Activated CD4-positive, alpha-beta memory T cell treated with anti-CD3 and anti-CD28 coated beads, Interleukin-2, amount 10 ng/mL, durations not matched to agents 7 days and 5 days (primary cell): Measurements from ENCODE around the gene CTU1. TPM values are rescaled to one million over a fixed set of nuclear protein-coding genes. Genes with fewer than 3 reads are reported as not detected.
A peak's percentile ranks its signal among the peaks of the same experiment; 100 is the strongest.

Source experiments
- CTCF ChIA-PET: fragments of 350-600 bp; sonication (Branson Sonifier 250); formaldehyde crosslinking; loops from one replicate; lab custom pipeline; 2021; ENCODE audit warnings: antibody characterized with exemption, inconsistent platforms; lab: Charles Lee
- POLR2A ChIA-PET: fragments of 350-600 bp; sonication (Branson Sonifier 250); formaldehyde crosslinking; loops from one replicate; lab custom pipeline; 2021; ENCODE audit warnings: antibody characterized with exemption; lab: Charles Lee
- DNase-seq: peaks from one replicate; pipeline ENCODE4 v3.0.0-alpha.2; 2020
- H3K27ac Mint-ChIP-seq: one replicate; pipeline ENCODE4 v1.8.0; 2021; ENCODE audit warnings: mild to moderate bottlenecking, mixed read lengths
- H3K27me3 Mint-ChIP-seq: one replicate; pipeline ENCODE4 v1.8.0; 2021; ENCODE audit warnings: mixed read lengths
- H3K36me3 Mint-ChIP-seq: one replicate; pipeline ENCODE4 v1.8.0; 2021; ENCODE audit warnings: low read depth, mixed read lengths
- H3K4me1 Mint-ChIP-seq: one replicate; pipeline ENCODE4 v1.8.0; 2021; ENCODE audit warnings: mixed read lengths
- H3K4me3 Mint-ChIP-seq: one replicate; pipeline ENCODE4 v1.8.0; 2021; ENCODE audit warnings: mild to moderate bottlenecking, mixed read lengths
- H3K9me3 Mint-ChIP-seq: one replicate; pipeline ENCODE4 v1.8.0; 2021; ENCODE audit warnings: mixed read lengths
- total RNA-seq, 2 experiments: library from RNA; stranded (reverse); gene quantifications; one replicate each; pipeline ENCODE4 v1.2.3, GENCODE V29; 2021

CTU1 gene
- total RNA-seq, 2 experiments from 2014 or later, result 9.0 to 9.4 TPM

DNA sequence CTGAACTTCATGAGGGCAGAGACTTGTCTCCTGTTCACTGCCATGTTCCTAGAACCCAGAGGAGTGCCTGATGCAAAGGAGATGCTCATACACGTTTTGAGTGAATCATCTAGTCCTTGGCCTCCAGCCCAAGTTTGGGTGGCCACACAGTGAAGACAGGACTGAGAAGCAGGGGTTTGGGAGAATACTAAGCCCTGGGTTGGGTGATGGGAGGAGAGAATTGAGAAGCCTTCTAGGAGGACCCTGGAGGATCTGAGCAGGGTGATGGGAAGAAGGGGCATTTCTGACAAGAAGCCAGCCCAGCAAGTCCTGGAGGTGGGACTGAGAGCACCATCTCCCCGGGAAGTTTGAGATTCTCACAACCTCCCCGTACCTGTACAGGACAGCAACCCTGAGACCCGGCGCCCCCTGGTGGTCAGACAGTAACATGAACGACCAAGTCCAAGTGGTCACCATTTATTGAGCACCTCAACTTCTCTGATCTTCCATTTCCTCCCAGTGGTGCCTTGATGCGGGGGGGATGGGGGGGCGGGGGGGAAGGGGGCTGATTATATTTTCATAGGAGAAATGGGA lies 11.0 kb downstream of the CTU1 start:
- Mint-ChIP-seq H3K27me3 (no peaks in the 10 kb centered on the region), H3K27ac (peak overlapping the region; percentile 56)
- POLR2A ChIA-PET, result no interaction called here

DNA sequence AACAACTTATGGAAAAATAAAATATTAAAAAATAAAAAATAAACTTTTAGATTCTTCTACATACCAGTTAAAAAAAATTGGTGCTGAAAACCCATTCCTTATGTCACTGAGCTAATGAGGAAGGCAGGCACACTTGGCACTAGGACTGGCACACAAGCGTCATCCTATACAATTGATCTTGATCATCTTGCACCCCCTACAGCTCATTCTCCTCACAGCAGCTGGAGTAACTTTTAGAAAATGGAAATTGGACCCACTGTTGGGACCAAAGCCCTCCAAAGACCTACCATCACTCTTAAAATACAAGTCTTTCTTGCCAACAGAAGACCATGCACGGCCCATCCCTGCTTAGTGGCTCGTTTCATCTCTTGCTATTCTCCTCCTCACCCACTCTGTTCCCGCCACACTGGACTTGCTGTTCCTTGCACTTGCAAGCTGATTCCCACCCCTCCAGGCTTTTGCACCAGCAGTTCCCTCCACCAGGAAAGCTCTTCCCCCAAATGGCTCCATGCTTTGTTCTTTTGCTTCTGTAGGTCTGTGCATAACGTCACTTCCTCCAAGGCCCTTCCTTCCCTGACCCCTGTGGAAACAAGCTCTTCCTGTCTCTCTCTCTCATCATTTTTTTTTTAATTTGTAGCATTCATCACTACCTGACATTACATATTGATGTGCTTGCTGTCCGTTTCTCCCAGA lies 11.6 kb downstream of the CTU1 start:
- ChIA-PET CTCF (interaction anchor here (0.7 to 1.6 kb wide), 17 partner anchors 10 to 298 kb away, joined by 3 to 7 read pairs (median 3); partner anchors contain the start of gene CTU1), POLR2A (interaction anchor here (1.0 kb wide), 1 partner anchor 16 kb away, joined by 3 read pairs; no protein-coding TSS in a partner anchor)
- H3K4me1 Mint-ChIP-seq, result peaks cover 16% of the 10 kb centered on the region
- H3K27me3 Mint-ChIP-seq, result no peaks in the 10 kb centered on the region
- H3K36me3 Mint-ChIP-seq, result peaks cover 18% of the 10 kb centered on the region
- H3K4me3 Mint-ChIP-seq, result no peak overlapping the region
- H3K9me3 Mint-ChIP-seq, result no peaks in the 10 kb centered on the region
- no peak for DNase-seq
- peak overlapping the region; percentile 56 for H3K27ac Mint-ChIP-seq

More for the DNA sequence above, 11.0 kb downstream of the CTU1 start:
- DNase-seq, result peak; percentile 72
- Mint-ChIP-seq H3K9me3 (no peaks in the 10 kb centered on the region), H3K36me3 (peaks cover 18% of the 10 kb centered on the region), H3K4me3 (peak overlapping the region; percentile 32), H3K4me1 (peaks cover 16% of the 10 kb centered on the region)
- CTCF ChIA-PET, result interaction anchor here (0.7 to 1.6 kb wide), 15 partner anchors 10 to 175 kb away, joined by 3 to 7 read pairs (median 3); partner anchors contain the start of gene CTU1

DNA sequence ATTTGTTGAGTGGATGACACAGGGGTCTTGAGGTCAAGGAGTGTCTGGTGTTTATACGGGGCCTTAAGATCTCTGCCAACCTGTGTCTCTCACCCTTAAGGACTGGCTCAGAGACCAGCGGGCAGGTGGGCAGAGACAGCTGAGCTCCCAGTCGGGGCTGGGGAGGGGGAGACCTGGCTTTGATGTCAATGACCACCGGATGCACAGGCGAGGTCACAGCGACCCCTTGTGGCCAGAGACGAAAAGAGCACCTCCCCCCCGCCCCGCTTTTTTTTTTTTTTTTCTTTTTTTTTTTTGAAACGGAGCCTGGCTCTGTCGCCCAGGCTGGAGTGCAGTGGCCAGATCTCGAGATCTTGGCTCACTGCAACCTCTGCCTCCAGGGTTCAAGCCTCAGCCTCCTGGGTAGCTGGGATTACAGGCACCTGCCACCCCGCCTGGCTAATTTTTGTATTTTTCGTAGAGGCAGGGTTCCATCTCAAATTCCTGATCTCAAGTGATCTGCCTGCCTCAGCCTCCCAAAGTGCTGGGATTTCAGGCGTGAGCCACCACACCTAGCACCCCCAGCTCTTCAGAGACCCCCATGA lies 13.4 kb downstream of the CTU1 start:
- CTCF ChIA-PET, result interaction anchor here (0.6 to 0.7 kb wide), 4 partner anchors 11 to 300 kb away, joined by 3 to 5 read pairs (median 3); no protein-coding TSS in a partner anchor
- H3K9me3 Mint-ChIP-seq, result no peaks in the 10 kb centered on the region
- POLR2A ChIA-PET, result no interaction called here
- DNase-seq, result peak; percentile 35
- H3K36me3 Mint-ChIP-seq, result peaks cover 15% of the 10 kb centered on the region
- no peaks in the 10 kb centered on the region for H3K27me3 Mint-ChIP-seq
- peaks cover 14% of the 10 kb centered on the region for H3K4me1 Mint-ChIP-seq
- no peak overlapping the region for H3K27ac Mint-ChIP-seq
- no peak overlapping the region for H3K4me3 Mint-ChIP-seq

DNA sequence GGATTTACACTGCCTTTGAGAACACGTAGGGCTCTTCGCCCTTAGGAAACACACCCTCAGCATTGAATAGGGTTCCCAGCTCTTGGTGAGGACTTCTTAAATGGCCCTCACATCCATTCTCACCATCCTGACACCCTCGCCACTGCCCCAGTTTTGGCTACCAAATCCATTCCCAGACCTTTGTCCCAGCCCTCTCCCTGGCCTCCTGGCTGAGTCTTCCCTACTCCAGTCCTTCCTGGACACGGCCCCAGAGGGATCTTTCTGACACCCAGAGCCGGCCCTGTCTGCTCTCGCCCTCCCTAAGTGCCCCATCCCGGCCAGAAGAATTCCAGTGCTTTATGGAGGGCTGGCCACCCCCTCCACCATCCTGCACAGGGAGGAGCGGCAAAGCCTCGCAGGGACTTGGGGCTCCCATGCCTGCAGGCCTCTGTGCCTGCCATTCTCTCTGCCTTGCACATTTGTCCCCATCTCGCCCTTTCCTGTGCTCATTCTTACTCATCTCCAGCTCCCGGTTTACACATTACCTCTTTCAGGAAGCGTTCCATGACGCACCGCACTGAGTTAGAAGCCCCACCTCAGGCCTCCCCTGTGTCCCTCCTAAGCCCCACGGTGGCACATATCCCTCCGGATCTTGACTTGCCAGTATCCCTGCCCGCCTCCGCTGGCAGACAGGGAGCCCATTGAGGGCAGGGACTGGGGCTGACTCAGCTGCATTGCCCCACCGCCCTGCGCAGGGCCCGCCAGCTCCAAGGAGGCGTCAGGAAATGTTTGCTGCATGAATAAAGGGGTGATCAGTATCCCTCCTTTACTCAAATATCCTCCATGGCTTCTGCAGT lies 14.5 kb downstream of the CTU1 start:
- no peak overlapping the region for H3K27ac Mint-ChIP-seq
- POLR2A ChIA-PET, result no interaction called here

DNA sequence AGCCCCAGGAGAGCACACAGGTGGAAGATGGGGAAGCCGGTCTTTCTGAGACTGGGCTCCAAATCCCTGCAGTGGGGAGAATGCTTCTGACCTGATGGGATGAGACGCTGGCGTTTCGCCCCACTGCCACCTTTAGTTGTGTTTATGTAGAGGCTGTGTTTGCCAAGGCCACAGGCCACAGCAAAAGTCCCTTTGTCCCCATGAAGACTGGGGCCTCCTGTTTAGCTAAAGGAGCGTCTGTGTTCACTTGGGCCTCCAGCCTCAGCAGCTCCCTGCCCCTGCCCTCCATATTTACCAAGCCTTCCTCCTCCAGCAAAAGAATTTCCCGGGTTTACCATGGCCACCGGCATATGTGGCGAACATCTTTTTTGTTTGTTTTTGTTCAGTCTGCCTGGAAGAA lies 15.1 kb downstream of the CTU1 start:
- no peak overlapping the region for H3K27ac Mint-ChIP-seq
- ChIA-PET CTCF (interaction anchor here (1.7 kb wide), 1 partner anchor 41 kb away, joined by 3 read pairs; no protein-coding TSS in a partner anchor), POLR2A (no interaction called here)
- H3K9me3 Mint-ChIP-seq, result no peaks in the 10 kb centered on the region
- H3K36me3 Mint-ChIP-seq, result peaks cover 8% of the 10 kb centered on the region
- H3K4me1 Mint-ChIP-seq, result peaks cover 12% of the 10 kb centered on the region
- H3K4me3 Mint-ChIP-seq, result no peak overlapping the region
- no peaks in the 10 kb centered on the region for H3K27me3 Mint-ChIP-seq
- no peak for DNase-seq

More for the DNA sequence above, 14.5 kb downstream of the CTU1 start:
- Mint-ChIP-seq H3K36me3 (peaks cover 8% of the 10 kb centered on the region), H3K4me1 (peaks cover 12% of the 10 kb centered on the region), H3K4me3 (no peak overlapping the region), H3K27me3 (no peaks in the 10 kb centered on the region), H3K9me3 (no peaks in the 10 kb centered on the region)
- CTCF ChIA-PET, result interaction anchor here (1.7 kb wide), 1 partner anchor 41 kb away, joined by 3 read pairs; no protein-coding TSS in a partner anchor
- DNase-seq, result no peak

DNA sequence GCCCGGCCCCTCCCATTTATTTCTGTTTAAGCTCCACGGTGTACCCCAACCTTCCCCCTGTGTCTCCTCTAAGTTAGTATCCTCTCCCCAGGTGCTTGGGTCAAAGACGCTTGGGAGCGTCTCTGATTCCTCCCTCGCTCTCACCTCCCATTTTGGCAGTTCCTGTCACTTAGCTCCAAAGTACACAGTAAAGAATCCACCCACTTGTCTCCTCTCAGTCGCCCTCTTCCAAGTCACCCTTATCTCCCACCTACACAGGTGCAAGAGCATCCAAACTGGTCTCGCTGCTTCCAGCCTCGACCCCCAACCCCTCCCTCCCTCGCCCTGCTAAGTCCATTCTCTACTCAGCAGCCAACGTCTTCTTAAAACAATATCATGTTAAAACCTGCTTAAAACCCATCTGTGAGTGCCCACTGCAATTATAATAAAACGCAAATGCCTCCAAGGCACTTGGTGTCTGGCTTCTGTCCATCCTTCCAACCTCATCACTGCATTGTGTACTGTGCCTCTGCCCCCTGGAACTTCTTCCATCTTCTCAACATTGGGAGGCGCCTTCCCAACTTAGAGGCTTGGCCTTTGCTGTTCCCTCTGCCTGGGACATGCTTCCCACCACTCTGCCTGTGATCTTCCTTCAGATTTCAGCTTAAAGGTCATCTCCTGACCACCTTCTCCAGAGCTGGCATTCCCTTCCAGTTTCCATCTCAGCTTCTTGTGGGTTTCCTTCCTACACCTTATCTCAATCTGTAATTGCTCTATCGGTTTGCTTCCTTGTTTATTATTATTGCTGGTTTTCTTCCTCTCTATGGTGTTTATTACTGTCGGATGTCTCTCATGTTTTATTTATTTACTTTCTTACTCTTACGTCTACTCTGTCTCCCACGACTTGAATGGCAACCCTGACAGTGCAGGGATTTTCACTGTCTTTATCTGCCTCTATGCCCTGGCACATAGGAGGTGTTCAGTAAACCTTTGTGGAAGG lies 16.0 kb downstream of the CTU1 start:
- Mint-ChIP-seq H3K27ac (no peak overlapping the region), H3K27me3 (no peaks in the 10 kb centered on the region), H3K9me3 (no peaks in the 10 kb centered on the region), H3K36me3 (peaks cover 7% of the 10 kb centered on the region), H3K4me1 (peaks cover 7% of the 10 kb centered on the region), H3K4me3 (no peak overlapping the region)
- no peak for DNase-seq
- CTCF ChIA-PET, result interaction anchor here (1.7 kb wide), 1 partner anchor 42 kb away, joined by 3 read pairs; no protein-coding TSS in a partner anchor
- POLR2A ChIA-PET, result no interaction called here

DNA sequence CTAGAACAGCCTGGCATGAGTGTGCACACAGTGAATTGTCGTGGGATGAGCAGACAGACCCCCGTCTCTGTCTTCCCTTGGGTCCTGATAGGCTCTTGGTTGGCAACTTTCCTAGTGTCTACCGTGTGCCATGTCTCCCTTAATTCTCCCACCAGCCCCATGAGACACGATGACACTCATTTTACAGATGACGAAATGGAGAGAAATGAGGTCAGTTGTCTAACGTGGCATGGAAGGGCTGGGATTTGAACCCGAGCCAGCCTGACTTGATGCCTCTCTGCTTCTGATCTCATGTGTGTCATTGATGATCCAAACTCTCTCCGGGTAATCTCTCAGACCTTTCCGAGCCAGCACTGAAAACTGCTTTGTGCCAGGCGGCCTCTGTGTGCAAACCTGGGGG lies 17.1 kb downstream of the CTU1 start:
- H3K4me3 Mint-ChIP-seq, result no peak overlapping the region
- H3K36me3 Mint-ChIP-seq, result no peaks in the 10 kb centered on the region
- H3K27me3 Mint-ChIP-seq, result no peaks in the 10 kb centered on the region
- no peaks in the 10 kb centered on the region for H3K4me1 Mint-ChIP-seq
- ChIA-PET POLR2A (no interaction called here), CTCF (no interaction called here)
- H3K27ac Mint-ChIP-seq, result no peak overlapping the region
- no peak for DNase-seq
- H3K9me3 Mint-ChIP-seq, result no peaks in the 10 kb centered on the region

DNA sequence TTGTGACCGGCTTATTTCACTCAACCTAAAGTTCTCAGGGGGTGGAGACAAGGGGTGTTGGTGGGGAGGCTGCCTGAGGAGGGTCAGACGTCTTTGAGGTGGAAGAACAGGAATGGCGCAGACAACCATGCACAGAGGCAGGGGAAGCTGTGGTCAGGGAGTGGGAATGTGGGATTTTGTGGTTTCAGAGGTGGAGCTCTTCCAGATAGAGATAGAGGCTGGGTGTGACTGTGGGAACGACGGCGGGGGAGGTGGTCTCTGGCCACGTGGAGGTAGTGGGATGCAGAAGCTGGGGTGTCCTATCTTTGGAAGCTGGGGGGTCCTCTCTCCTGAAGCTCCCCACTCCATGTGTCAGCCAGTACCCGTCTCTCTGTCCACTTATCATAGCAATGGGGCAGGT lies 17.7 kb downstream of the CTU1 start:
- ChIA-PET CTCF (no interaction called here), POLR2A (no interaction called here)
- no peak overlapping the region for H3K27ac Mint-ChIP-seq
- no peaks in the 10 kb centered on the region for H3K9me3 Mint-ChIP-seq
- DNase-seq, result no peak
- H3K27me3 Mint-ChIP-seq, result no peaks in the 10 kb centered on the region
- H3K4me1 Mint-ChIP-seq, result no peaks in the 10 kb centered on the region
- no peaks in the 10 kb centered on the region for H3K36me3 Mint-ChIP-seq
- H3K4me3 Mint-ChIP-seq, result no peak overlapping the region

DNA sequence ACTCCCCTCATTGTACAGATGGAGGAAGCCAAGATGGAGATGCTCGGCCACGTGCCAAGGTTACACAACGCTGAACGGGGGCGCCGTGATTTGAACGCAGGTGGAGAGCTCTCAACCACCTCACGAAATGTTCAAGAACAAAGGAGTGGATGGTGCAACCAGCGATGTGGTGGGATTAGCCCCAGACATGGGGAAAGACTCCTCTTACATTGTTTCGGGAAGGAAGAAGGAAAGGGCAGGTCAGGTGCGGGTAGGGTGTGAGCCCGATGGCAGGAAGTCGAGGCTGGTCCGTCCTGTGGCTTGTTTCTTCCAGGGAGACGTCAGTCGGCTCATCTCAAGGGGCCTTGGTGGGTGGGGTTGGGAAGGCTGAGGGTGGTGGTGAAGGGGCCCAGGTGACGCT lies 18.4 kb downstream of the CTU1 start:
- Mint-ChIP-seq H3K9me3 (no peaks in the 10 kb centered on the region), H3K36me3 (no peaks in the 10 kb centered on the region), H3K27ac (no peak overlapping the region), H3K4me3 (no peak overlapping the region), H3K4me1 (no peaks in the 10 kb centered on the region), H3K27me3 (no peaks in the 10 kb centered on the region)
- DNase-seq, result no peak
- ChIA-PET CTCF (no interaction called here), POLR2A (no interaction called here)

DNA sequence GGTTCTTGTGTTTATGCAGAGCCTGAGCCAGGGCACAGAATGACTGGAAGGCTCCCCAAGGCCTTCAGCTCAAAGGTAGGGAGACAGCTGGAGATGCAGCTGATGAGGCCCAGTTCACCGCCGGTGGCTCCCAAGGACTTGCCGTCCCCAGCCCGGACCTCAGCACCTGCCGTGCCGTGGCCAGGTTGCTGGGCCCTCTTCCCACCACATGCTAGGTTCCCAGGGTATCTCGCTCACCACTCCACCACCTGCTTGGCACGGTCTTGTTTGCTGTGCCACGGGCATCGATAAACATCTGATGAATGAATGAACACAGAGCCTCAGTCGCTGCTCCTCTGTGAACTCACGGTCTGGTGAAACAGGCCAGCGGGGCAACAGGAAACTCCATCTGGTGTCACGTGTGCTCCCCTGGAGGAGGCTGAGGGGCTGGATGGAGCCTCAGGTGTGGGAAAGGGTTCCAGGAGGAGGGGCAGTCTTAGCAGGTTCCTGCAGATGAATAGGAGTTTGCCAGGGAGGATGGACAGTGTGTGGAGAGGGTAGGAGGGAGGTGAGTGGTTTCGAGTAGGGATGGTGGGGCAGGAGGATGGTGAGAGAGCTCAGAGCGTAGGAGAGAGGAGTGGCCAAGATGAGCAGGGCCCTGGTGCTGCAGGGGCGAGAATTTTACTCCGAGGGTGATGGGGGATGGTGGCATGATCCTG lies 21.9 kb downstream of the CTU1 start:
- no peak for DNase-seq
- POLR2A ChIA-PET, result no interaction called here
- H3K4me1 Mint-ChIP-seq, result no peaks in the 10 kb centered on the region
- H3K27ac Mint-ChIP-seq, result no peak overlapping the region
- no peaks in the 10 kb centered on the region for H3K27me3 Mint-ChIP-seq
- no peaks in the 10 kb centered on the region for H3K36me3 Mint-ChIP-seq
- CTCF ChIA-PET, result interaction anchor here (2.0 kb wide), 1 partner anchor 10 kb away, joined by 7 read pairs; no protein-coding TSS in a partner anchor
- no peaks in the 10 kb centered on the region for H3K9me3 Mint-ChIP-seq
- H3K4me3 Mint-ChIP-seq, result no peak overlapping the region

DNA sequence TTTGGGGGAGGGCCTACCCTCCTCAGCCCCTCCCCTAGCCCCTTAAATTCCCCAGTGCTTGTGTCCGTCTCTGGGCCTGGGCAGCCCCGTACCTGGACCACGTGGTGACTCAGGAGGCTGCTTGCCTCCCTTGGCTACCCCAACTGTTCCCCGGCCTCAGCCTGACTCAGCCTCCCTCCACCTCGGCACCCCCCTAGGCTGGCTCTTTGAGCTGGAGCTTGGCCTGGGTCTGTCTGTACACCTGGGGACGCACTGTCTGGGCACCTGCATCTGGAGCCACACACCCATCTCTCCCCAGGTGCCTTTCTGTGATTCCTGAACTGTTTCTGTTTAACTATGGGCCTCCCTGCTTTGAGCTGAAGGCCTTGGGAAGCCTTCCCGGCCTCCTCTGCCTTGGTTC lies 23.7 kb downstream of the CTU1 start:
- Mint-ChIP-seq H3K36me3 (no peaks in the 10 kb centered on the region), H3K4me3 (no peak overlapping the region), H3K27ac (no peak overlapping the region)

More for the DNA sequence above, 23.7 kb downstream of the CTU1 start:
- ChIA-PET CTCF (no interaction called here), POLR2A (no interaction called here)
- H3K9me3 Mint-ChIP-seq, result no peaks in the 10 kb centered on the region
- no peaks in the 10 kb centered on the region for H3K27me3 Mint-ChIP-seq
- DNase-seq, result no peak
- H3K4me1 Mint-ChIP-seq, result no peaks in the 10 kb centered on the region
